HG02759 (cell line): ENCODE data around the gene GMFB.
"Not testable (repeated sequence)": the region's sequence is repeated elsewhere in the genome, so short reads cannot be mapped to it uniquely, and the experiment has no call there.

Experiments used
- ATAC-seq: cut with Tn5 transposase; IDR thresholded peaks from one replicate; pipeline ENCODE4 v1.9.1; 2021; ENCODE audit warnings: mild to moderate bottlenecking, moderate library complexity; ENCODE audit not compliant: unreplicated experiment

The GMFB gene

GRCh38 chr14:54462048-54462447 lies 26.7 kb downstream of the GMFB start:
- no peak for ATAC-seq

- no peak for ATAC-seq
Observed at GRCh38 chr14:54459106-54459505, 29.7 kb downstream of the GMFB start.

GRCh38 chr14:54458536-54458935 lies 30.2 kb downstream of the GMFB start:
- ATAC-seq, result not testable (repeated sequence)

- ATAC-seq, result no peak
Observed at GRCh38 chr14:54457609-54457996, 31.2 kb downstream of the GMFB start.

- not testable (repeated sequence) for ATAC-seq
Observed at GRCh38 chr14:54456820-54457608, 31.8 kb downstream of the GMFB start.

GRCh38 chr14:54455363-54455762 lies 33.4 kb downstream of the GMFB start:
- no peak for ATAC-seq

- not testable (repeated sequence) for ATAC-seq
Observed at GRCh38 chr14:54453990-54454389, 34.8 kb downstream of the GMFB start.

GRCh38 chr14:54453252-54453651 lies 35.5 kb downstream of the GMFB start:
- ATAC-seq, result no peak

- no peak for ATAC-seq
Observed at GRCh38 chr14:54451961-54452360, 36.8 kb downstream of the GMFB start.

GRCh38 chr14:54451121-54451601 lies 37.6 kb downstream of the GMFB start:
- no peak for ATAC-seq

- ATAC-seq, result peak; percentile 92
Observed at GRCh38 chr14:54450535-54450934, 38.2 kb downstream of the GMFB start.

- ATAC-seq, result no peak
Observed at GRCh38 chr14:54447231-54447692, 41.5 kb downstream of the GMFB start.

- no peak for ATAC-seq
Observed at GRCh38 chr14:54446161-54446693, 42.6 kb downstream of the GMFB start.

- ATAC-seq, result no peak
Observed at GRCh38 chr14:54444681-54445080, 44.1 kb downstream of the GMFB start.

GRCh38 chr14:54443981-54444380 lies 44.8 kb downstream of the GMFB start:
- ATAC-seq, result no peak

- not testable (repeated sequence) for ATAC-seq
Observed at GRCh38 chr14:54442961-54443360, 45.8 kb downstream of the GMFB start.

- peak; percentile 96 for ATAC-seq
Observed at GRCh38 chr14:54440873-54441868, 47.6 kb downstream of the GMFB start, which contains the start of gene CNIH1. CNIH1 (minus strand) TSS chr14:54441374; CDS start chr14:54441327, 47 bp downstream.

- no peak for ATAC-seq
Observed at GRCh38 chr14:54440476-54440872, 48.3 kb downstream of the GMFB start.

GRCh38 chr14:54440037-54440436 lies 48.7 kb downstream of the GMFB start:
- no peak for ATAC-seq

GRCh38 chr14:54438703-54439102 lies 50.1 kb downstream of the GMFB start:
- no peak for ATAC-seq

- not testable (repeated sequence) for ATAC-seq
Observed at GRCh38 chr14:54437954-54438353, 50.8 kb downstream of the GMFB start.
